GM23248 (cell line): ENCODE data around the gene CCT6A. TPM values are rescaled to one million over a fixed set of nuclear protein-coding genes. Genes with fewer than 3 reads are reported as not detected.
"Not testable (repeated sequence)": the region's sequence is repeated elsewhere in the genome, so short reads cannot be mapped to it uniquely, and the experiment has no call there.

ENCODE experiments used
- DNase-seq: peaks from one replicate; pipeline ENCODE4 v3.0.0-alpha.2; 2015
- H2AFZ ChIP-seq: fragments of 200-600 bp; sonication (generic); 2 replicates; pipeline ENCODE4 v1.6.1; 2016; ENCODE audit warnings: antibody characterized with exemption
- H3F3A ChIP-seq: fragments of 200-600 bp; sonication (generic); 2 replicates; pipeline ENCODE4 v1.6.1; 2016; ENCODE audit warnings: mild to moderate bottlenecking, antibody characterized with exemption, mixed run types; ENCODE audit not compliant: insufficient read depth
- H3K27ac ChIP-seq: fragments of 200-600 bp; sonication (generic); 2 replicates; pipeline ENCODE4 v1.5.1; 2016; ENCODE audit warnings: mild to moderate bottlenecking
- H3K27me3 ChIP-seq: fragments of 200-600 bp; sonication (generic); replicated peaks from 2 replicates; pipeline ENCODE4 v1.6.1; 2016; ENCODE audit warnings: mild to moderate bottlenecking; ENCODE audit not compliant: insufficient read depth
- H3K36me3 ChIP-seq: fragments of 200-600 bp; sonication (generic); 2 replicates; pipeline ENCODE4 v1.6.1; 2016; ENCODE audit warnings: low read depth, mild to moderate bottlenecking
- H3K4me1 ChIP-seq: fragments of 200-600 bp; sonication (generic); 2 replicates; pipeline ENCODE4 v1.6.1; 2016; ENCODE audit warnings: mild to moderate bottlenecking; ENCODE audit not compliant: insufficient read depth
- H3K4me2 ChIP-seq: fragments of 200-600 bp; sonication (generic); one replicate; pipeline ENCODE4 v1.6.1; 2016; ENCODE audit warnings: mild to moderate bottlenecking; ENCODE audit not compliant: unreplicated experiment
- H3K4me3 ChIP-seq: fragments of 200-600 bp; sonication (generic); 2 replicates; pipeline ENCODE4 v1.5.1; 2016; ENCODE audit warnings: mild to moderate bottlenecking
- H3K79me2 ChIP-seq: fragments of 200-600 bp; sonication (generic); 2 replicates; pipeline ENCODE4 v1.6.1; 2016; ENCODE audit warnings: mild to moderate bottlenecking; ENCODE audit not compliant: insufficient read depth
- H3K9ac ChIP-seq: fragments of 200-600 bp; sonication (generic); 2 replicates; pipeline ENCODE4 v1.6.1; 2016; ENCODE audit warnings: mild to moderate bottlenecking
- H3K9me2 ChIP-seq: fragments of 200-600 bp; sonication (generic); 2 replicates; pipeline ENCODE4 v1.6.1; 2016; ENCODE audit warnings: mixed run types, mild to moderate bottlenecking, moderate library complexity; ENCODE audit not compliant: insufficient read depth
- H3K9me3 ChIP-seq: fragments of 200-600 bp; sonication (generic); one replicate; pipeline ENCODE4 v1.6.1; 2017; ENCODE audit warnings: low read depth
- H4K20me1 ChIP-seq: fragments of 200-600 bp; sonication (generic); 2 replicates; pipeline ENCODE4 v1.6.0; 2016; ENCODE audit not compliant: insufficient read depth
- EZH2 ChIP-seq: fragments of 200-600 bp; sonication (generic); IDR thresholded peaks from 2 replicates; pipeline ENCODE4 v1.6.1; 2018; ENCODE audit warnings: antibody characterized with exemption, mild to moderate bottlenecking; ENCODE audit not compliant: insufficient read depth, poor library complexity, severe bottlenecking
- EZH2phosphoT487 ChIP-seq: fragments of 200-600 bp; sonication (generic); IDR thresholded peaks from 2 replicates; pipeline ENCODE4 v1.6.1; 2018; ENCODE audit warnings: antibody characterized with exemption, moderate library complexity, mild to moderate bottlenecking, low read depth; ENCODE audit not compliant: insufficient read depth
- WGBS, 2 experiments: methylation state at CpG; one replicate each; pipeline ENCODE4 v1.1.6; 2015 to 2017; ENCODE audit warnings: low lambda C conversion rate in 2 of 2, low coverage in 1 of 2; ENCODE audit errors: missing lambda C conversion rate in 2 of 2; 5-methylcytosine and 5-hydroxymethylcytosine counted together
- in situ Hi-C: fragments of 300-500 bp; cut with MboI; formaldehyde crosslinking; loops from 2 replicates; pipeline ENCODE4 v1.15.0; 2020
- polyA plus RNA-seq: library from polyadenylated mRNA; unstranded; fragments of >200 nt; fragmentation: Nextera tagmentation; extraction: Ambion mirVana; gene quantifications from 2 replicates; pipeline ENCODE4 v1.2.1, GENCODE V29; 2016
- total RNA-seq: library from RNA; depleted of rRNA; stranded (reverse); fragments of >200 nt; shearing (Covaris generic); gene quantifications from 2 replicates; pipeline ENCODE4 v1.2.3, GENCODE V29; 2014

CCT6A gene
- total and polyA plus RNA-seq, 2 experiments from 2014 or later: 113 to 148 TPM

- Histone ChIP-seq H3K9me2 (no peaks in the 10 kb centered on the region), H3K27me3 (no peaks in the 10 kb centered on the region), H3K36me3 (no peaks in the 10 kb centered on the region; the same call in 1 of the 2 replicates), H3F3A (0 out of 2 replicates have a peak, but pooled peaks cover 4% of the 10 kb centered on the region), H3K79me2 (peaks cover 20% of the 10 kb centered on the region), H4K20me1 (no peaks in the 10 kb centered on the region), H3K4me3 (peak overlapping the region; percentile 85), H3K9ac (peak overlapping the region; percentile 75), H3K27ac (peak overlapping the region; percentile 39), H3K4me1 (no peaks in the 10 kb centered on the region; the same call in 1 of the 2 replicates), H3K9me3 (no peaks in the 10 kb centered on the region), H2AFZ (peak overlapping the region; percentile 96), H3K4me2 (peak overlapping the region; percentile 96)
- 1 to 2% methylated on average over 24 to 26 of the region's 27 CpGs for WGBS, 2 experiments
- in situ Hi-C loops: no loop called here
- DNase-seq: peak; percentile 80
- no peak for TF ChIP-seq EZH2phosphoT487
- no peak for TF ChIP-seq EZH2
Measured at GRCh38 chr7:56033671-56034432, 17.7 kb upstream of the CCT6A start.

GRCh38 chr7:56040730-56041129, 10.8 kb upstream of the CCT6A start:
- Histone ChIP-seq H3K9me3 (no peaks in the 10 kb centered on the region), H3K4me1 (no peaks in the 10 kb centered on the region), H3K4me3 (no peak overlapping the region), H4K20me1 (no peaks in the 10 kb centered on the region), H3K9ac (no peak overlapping the region), H2AFZ (no peak overlapping the region), H3K27ac (no peak overlapping the region), H3K36me3 (no peaks in the 10 kb centered on the region), H3K9me2 (no peaks in the 10 kb centered on the region), H3K79me2 (peaks cover 9% of the 10 kb centered on the region; the same call in 1 of the 2 replicates), H3K27me3 (no peaks in the 10 kb centered on the region), H3F3A (no peaks in the 10 kb centered on the region), H3K4me2 (no peak overlapping the region)
- no peak for TF ChIP-seq EZH2phosphoT487
- no peak for TF ChIP-seq EZH2
- no peak for DNase-seq
- WGBS, 2 experiments: 96 to 98% methylated on average over 3 of the region's 3 CpGs
- in situ Hi-C loops: no loop called here

- in situ Hi-C loops, H3K9me3 ChIP-seq, H3K27ac ChIP-seq, H3K27me3 ChIP-seq, DNase-seq, H3K9me2 ChIP-seq, H3K36me3 ChIP-seq, H3K4me2 ChIP-seq, H2AFZ ChIP-seq, H4K20me1 ChIP-seq, H3K9ac ChIP-seq, H3K4me3 ChIP-seq: not testable (repeated sequence)
- H3F3A ChIP-seq: peaks cover 27% of the 10 kb centered on the region; the same call in 1 of the 2 replicates
- 91 to 94% methylated on average over 2 of the region's 2 CpGs for WGBS, 2 experiments
- peaks cover 10% of the 10 kb centered on the region for H3K4me1 ChIP-seq
- peaks cover 24% of the 10 kb centered on the region for H3K79me2 ChIP-seq
Measured at GRCh38 chr7:56045758-56046157, 5.8 kb upstream of the CCT6A start.

GRCh38 chr7:56046721-56047445, 4.7 kb upstream of the CCT6A start:
- in situ Hi-C loops: no loop called here
- Histone ChIP-seq H3K79me2 (peaks cover 30% of the 10 kb centered on the region), H3K4me2 (no peak overlapping the region), H3K9me3 (no peaks in the 10 kb centered on the region), H3K4me1 (peaks cover 10% of the 10 kb centered on the region), H3K9me2 (no peaks in the 10 kb centered on the region), H3K36me3 (no peaks in the 10 kb centered on the region), H3K27ac (peak overlapping the region; percentile 73), H3K27me3 (no peaks in the 10 kb centered on the region), H3K4me3 (no peak overlapping the region), H4K20me1 (no peaks in the 10 kb centered on the region), H2AFZ (no peak overlapping the region), H3K9ac (peak overlapping the region; percentile 14; the same call in 1 of the 2 replicates), H3F3A (peaks cover 27% of the 10 kb centered on the region; the same call in 1 of the 2 replicates)
- WGBS, 2 experiments: 57 to 58% methylated on average over 5 of the region's 5 CpGs
- no peak for TF ChIP-seq EZH2
- DNase-seq: peak; percentile 77

GRCh38 chr7:56047446-56048116, 4.0 kb upstream of the CCT6A start:
- H3K9me2 ChIP-seq, H3K36me3 ChIP-seq, DNase-seq, H2AFZ ChIP-seq, H3K4me2 ChIP-seq, H3K9me3 ChIP-seq, in situ Hi-C loops, H4K20me1 ChIP-seq, H3K4me3 ChIP-seq, H3K27me3 ChIP-seq: not testable (repeated sequence)
- Histone ChIP-seq H3K9ac (0 out of 2 replicates have a peak overlapping the region, but pooled peaks have one; percentile 14), H3F3A (peaks cover 27% of the 10 kb centered on the region; the same call in 1 of the 2 replicates), H3K79me2 (peaks cover 37% of the 10 kb centered on the region), H3K4me1 (peaks cover 11% of the 10 kb centered on the region), H3K27ac (peak overlapping the region; percentile 73)
- WGBS, 2 experiments: 82% methylated on average over 11 of the region's 11 CpGs
